Psoas muscle (tissue), 8 donors: Measurements from ENCODE around the gene GP1BB. TPM values are rescaled to one million over a fixed set of nuclear protein-coding genes. Genes with fewer than 3 reads are reported as not detected.

Experiments
- ATAC-seq, 4 donors: fragments of 200-7000 bp; cut with Tn5 transposase; one replicate each; pipeline ENCODE4 v1.9.1; 2020; ENCODE audit warnings: moderate library complexity in 3 of 4, mild to moderate bottlenecking in 2 of 4
- DNase-seq, 2 donors: peaks; one replicate each; pipeline ENCODE4 v3.0.0-alpha.2; 2020
- H3K27ac ChIP-seq: fragments of 200-600 bp; one replicate; pipeline ENCODE4 v1.8.0; 2022
- H3K27me3 ChIP-seq, 3 donors: fragments of 200-600 bp in 1 of 3; one replicate each; pipeline versions ENCODE4 v1.6.1 to v1.8.0; 2013 to 2022; ENCODE audit warnings: low read length in 2 of 3, mild to moderate bottlenecking in 2 of 3, moderate library complexity in 1 of 3; ENCODE audit not compliant: insufficient read depth in 3 of 3
- H3K36me3 ChIP-seq, 2 donors: fragments of 200-600 bp in 1 of 2; one replicate each; pipeline versions ENCODE4 v1.6.1 to v1.8.0; 2013 to 2022; ENCODE audit warnings: low read depth in 1 of 2, mild to moderate bottlenecking in 1 of 2, moderate library complexity in 1 of 2; ENCODE audit not compliant: insufficient read depth in 1 of 2
- H3K4me1 ChIP-seq: fragments of 200-600 bp; one replicate; pipeline ENCODE4 v1.8.0; 2022
- H3K4me3 ChIP-seq: fragments of 200-600 bp; one replicate; pipeline ENCODE4 v1.8.0; 2022; ENCODE audit warnings: mild to moderate bottlenecking
- H3K9me3 ChIP-seq: fragments of 200-600 bp; one replicate; pipeline ENCODE4 v1.8.0; 2022
- CTCF ChIP-seq: fragments of 200-600 bp; IDR thresholded peaks from one replicate; pipeline ENCODE4 v1.8.0; 2022; ENCODE audit warnings: antibody characterized with exemption
- WGBS, 3 donors: extraction: QIAGEN DNeasy Blood & Tissue Kit; methylation state at CpG; one replicate each; pipeline versions ENCODE4 v1.1.6 to v1.1.7; 2013; 5-methylcytosine and 5-hydroxymethylcytosine counted together
- intact Hi-C, 2 donors: fragments of 100-400 bp; cut with DNase I; formaldehyde crosslinking; loops; one replicate each; pipeline versions ENCODE4 v1.11.0 to v1.14.2; 2022
- polyA plus RNA-seq, 3 donors: library from polyadenylated mRNA; stranded (reverse); fragments of 200-250 nt; gene quantifications; one replicate each; pipeline ENCODE4 v1.2.3, GENCODE V29; 2013
- total RNA-seq, 4 donors: library from RNA; stranded (reverse); fragmentation: NEBNext Ultra II Directional in 2 of 4; extraction: Animal tissue kit (Norgen Biotek cat#: 25700) in 2 of 4; gene quantifications; one replicate each; pipeline versions ENCODE4 v1.2.1 to v1.2.4, GENCODE V29; 2021 to 2023
- donor health status: healthy with polysubstance abuse.
- donor health status: DM: no; HTN: no; CAD: no; lungs with moderate emphysema.
- donor health status: Bipolar disorder and iron deficiency.
- donor health status: healthy.
- donor health status: DM: yes; HTN: yes; CAD: no.
- donor health status: DM: no; HTN: no; CAD: no.
- donor health status: DM: no; HTN: no; CAD: no.
- donor health status: DM: yes; HTN: yes; CAD: no.

The GP1BB gene
- total and polyA plus RNA-seq, 7 donors, result 0.14 to 1.8 (median 0.58) TPM; not detected in 3

GRCh38 chr22:19721330-19722177 lies 1.8 kb upstream of the GP1BB start:
- intact Hi-C loops, result no loop called here

GRCh38 chr22:19722178-19722981 lies 959 bp upstream of the GP1BB start:
- peaks cover 5% of the 10 kb centered on the region for H3K4me1 ChIP-seq
- no peak for ATAC-seq
- 79 to 84% (median 82%) methylated on average over 41 to 60 of the region's 60 CpGs for WGBS, 3 donors

More at GRCh38 chr22:19721330-19722177, 1.8 kb upstream of the GP1BB start:
- DNase-seq (no peak), ATAC-seq (no peak)
- peaks cover 0 to 32% (median 10%) of the 10 kb centered on the region in 3 donors for H3K27me3 ChIP-seq
- H3K4me3 ChIP-seq, result no peak overlapping the region
- 79 to 83% (median 80%) methylated on average over 39 to 44 of the region's 44 CpGs for WGBS, 3 donors
- no peaks in the 10 kb centered on the region for H3K9me3 ChIP-seq
- H3K4me1 ChIP-seq, result peaks cover 5% of the 10 kb centered on the region
- TF ChIP-seq CTCF, result no peak
- H3K27ac ChIP-seq, result no peak overlapping the region
- H3K36me3 ChIP-seq, result no peaks in the 10 kb centered on the region

GRCh38 chr22:19722982-19723231 lies 432 bp upstream of the GP1BB start:
- H3K4me1 ChIP-seq, result peaks cover 5% of the 10 kb centered on the region
- ATAC-seq (no peak), DNase-seq (no peak)
- TF ChIP-seq CTCF, result no peak
- H3K27ac ChIP-seq, result no peak overlapping the region
- 67 to 91% (median 79%) methylated on average over 15 of the region's 15 CpGs for WGBS, 3 donors
- intact Hi-C loops, result no loop called here
- no peaks in the 10 kb centered on the region for H3K36me3 ChIP-seq
- H3K27me3 ChIP-seq, result peaks cover 0 to 32% (median 10%) of the 10 kb centered on the region in 3 donors
- H3K9me3 ChIP-seq, result no peaks in the 10 kb centered on the region
- H3K4me3 ChIP-seq, result no peak overlapping the region

More at GRCh38 chr22:19722178-19722981, 959 bp upstream of the GP1BB start:
- intact Hi-C loops, result no loop called here
- no peak for DNase-seq
- no peaks in the 10 kb centered on the region for H3K9me3 ChIP-seq
- TF ChIP-seq CTCF, result no peak
- no peak overlapping the region for H3K27ac ChIP-seq
- no peaks in the 10 kb centered on the region for H3K36me3 ChIP-seq
- H3K4me3 ChIP-seq, result no peak overlapping the region
- peaks cover 0 to 32% (median 10%) of the 10 kb centered on the region in 3 donors for H3K27me3 ChIP-seq

GRCh38 chr22:19723983-19724827 lies 866 bp downstream of the GP1BB start:
- TF ChIP-seq CTCF, result no peak
- Histone ChIP-seq H3K27ac (no peak overlapping the region), H3K4me1 (no peaks in the 10 kb centered on the region), H3K27me3 (peaks cover 0 to 27% (median 10%) of the 10 kb centered on the region in 3 donors), H3K4me3 (peak overlapping the region; percentile 36), H3K36me3 (no peaks in the 10 kb centered on the region), H3K9me3 (no peaks in the 10 kb centered on the region)
- DNase-seq (no peak), ATAC-seq (peak in 3 of 4 donors; percentile 31 to 70 (median 38))
- 34 to 40% (median 40%) methylated on average over 75 to 89 of the region's 89 CpGs for WGBS, 3 donors
- intact Hi-C loops, result no loop called here
